Mucosa of stomach (tissue), 1 donor: ENCODE results near the gene PLXNA4.

ENCODE experiments used
- H3K27me3 ChIP-seq: one replicate; pipeline ENCODE4 v1.7.0; 2013; ENCODE audit warnings: mild to moderate bottlenecking, low read length; ENCODE audit not compliant: control insufficient read depth, insufficient read depth
- H3K36me3 ChIP-seq: one replicate; pipeline ENCODE4 v1.7.0; 2013; ENCODE audit warnings: low read length; ENCODE audit not compliant: control insufficient read depth, insufficient read depth
- H3K4me1 ChIP-seq: one replicate; pipeline ENCODE4 v1.7.0; 2013; ENCODE audit warnings: mild to moderate bottlenecking, low read length; ENCODE audit not compliant: control insufficient read depth, insufficient read depth
- H3K4me3 ChIP-seq: one replicate; pipeline ENCODE4 v1.7.0; 2013; ENCODE audit warnings: low read length
- H3K9ac ChIP-seq: one replicate; pipeline ENCODE4 v1.7.0; 2013; ENCODE audit warnings: mild to moderate bottlenecking, low read length, moderate library complexity
- H3K9me3 ChIP-seq: one replicate; pipeline ENCODE4 v1.7.0; 2013; ENCODE audit warnings: mild to moderate bottlenecking, low read length, moderate library complexity; ENCODE audit not compliant: control insufficient read depth
- donor health status: Pancreatic carcinoma.

Gene PLXNA4

DNA sequence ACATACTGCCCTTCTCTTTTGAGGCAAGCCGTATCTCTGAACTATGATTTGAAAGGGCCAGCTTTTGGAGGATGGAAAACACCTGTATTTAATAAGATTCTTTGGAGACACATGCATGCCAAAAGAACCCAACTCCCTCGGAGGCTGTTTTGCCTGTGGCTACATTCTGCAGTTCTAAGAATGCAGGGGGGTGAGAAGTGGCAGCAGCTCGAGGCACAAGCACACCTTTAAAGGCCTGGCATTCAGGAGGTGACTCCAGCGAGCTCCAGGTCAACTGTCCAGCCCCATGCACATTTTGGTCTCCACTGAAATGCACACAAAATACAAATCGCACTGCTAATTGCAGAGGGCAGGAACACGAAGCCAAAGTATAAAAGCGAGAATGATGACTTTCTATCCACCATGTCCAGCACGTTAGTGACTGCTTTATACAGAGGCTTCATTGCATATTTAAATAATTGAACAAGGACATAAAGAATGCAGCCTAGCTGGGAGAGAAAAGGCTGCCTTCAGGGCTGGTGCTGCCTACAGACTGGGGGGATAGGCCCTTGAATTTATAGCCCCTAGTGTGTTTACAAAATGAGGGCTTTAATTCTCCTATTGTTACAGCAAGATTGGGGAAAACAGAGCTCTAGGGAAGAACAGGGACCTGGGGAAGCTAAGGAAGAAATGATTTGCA is 359.3 kb downstream of the PLXNA4 start:
- Histone ChIP-seq H3K9ac (no peak overlapping the region), H3K36me3 (no peaks in the 10 kb centered on the region), H3K4me1 (no peaks in the 10 kb centered on the region), H3K4me3 (no peak overlapping the region), H3K9me3 (no peaks in the 10 kb centered on the region), H3K27me3 (no peaks in the 10 kb centered on the region)

DNA sequence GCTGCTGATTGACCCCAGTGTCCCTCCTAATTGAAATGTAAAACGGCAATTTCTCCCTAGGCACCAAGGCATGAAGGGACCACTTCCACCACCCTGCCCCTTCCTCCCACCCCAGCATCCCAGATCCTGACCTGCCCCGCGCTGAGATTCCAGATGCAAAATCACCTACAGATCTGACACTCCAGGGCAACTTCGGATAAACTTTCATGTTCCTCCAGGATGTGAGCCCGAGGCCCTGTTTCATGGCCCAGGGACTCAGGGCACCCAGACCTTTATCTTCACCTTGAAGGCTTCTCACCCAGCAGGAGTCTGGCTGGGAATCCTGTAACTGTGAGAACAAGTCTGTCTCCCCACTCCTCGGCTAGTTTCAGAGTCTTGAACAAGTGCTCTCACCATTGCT is 361.8 kb downstream of the PLXNA4 start:
- no peaks in the 10 kb centered on the region for H3K27me3 ChIP-seq
- H3K36me3 ChIP-seq, result no peaks in the 10 kb centered on the region
- H3K4me1 ChIP-seq, result no peaks in the 10 kb centered on the region
- H3K9me3 ChIP-seq, result no peaks in the 10 kb centered on the region
- no peak overlapping the region for H3K4me3 ChIP-seq
- no peak overlapping the region for H3K9ac ChIP-seq

- Histone ChIP-seq H3K27me3 (no peaks in the 10 kb centered on the region), H3K9ac (no peak overlapping the region), H3K9me3 (no peaks in the 10 kb centered on the region), H3K36me3 (no peaks in the 10 kb centered on the region), H3K4me1 (no peaks in the 10 kb centered on the region), H3K4me3 (no peak overlapping the region)
These were observed 362.7 kb downstream of the PLXNA4 start for GRCh38 chr7:132213583-132213982.

DNA sequence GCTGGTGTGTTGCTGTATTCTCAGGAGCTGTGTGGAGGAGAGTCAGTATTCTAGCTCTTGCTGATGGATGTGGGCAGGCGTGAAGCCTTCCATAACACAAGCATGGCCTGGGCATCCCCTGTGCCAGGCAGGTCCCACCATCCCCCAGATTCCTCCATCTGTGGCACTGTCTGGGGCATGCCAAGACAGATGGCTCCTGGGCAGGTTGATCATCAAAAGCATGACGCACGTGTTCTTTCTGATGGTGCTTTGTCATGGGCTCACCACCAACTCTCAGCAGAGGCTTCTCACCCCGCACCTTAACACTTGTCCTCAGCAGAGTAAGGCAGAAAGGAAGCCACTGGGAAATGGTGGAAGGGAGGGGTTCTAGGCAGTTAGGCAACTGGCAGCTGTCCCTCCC is 364.3 kb downstream of the PLXNA4 start:
- Histone ChIP-seq H3K9me3 (no peaks in the 10 kb centered on the region), H3K4me1 (no peaks in the 10 kb centered on the region), H3K27me3 (no peaks in the 10 kb centered on the region), H3K9ac (no peak overlapping the region), H3K4me3 (no peak overlapping the region), H3K36me3 (no peaks in the 10 kb centered on the region)

DNA sequence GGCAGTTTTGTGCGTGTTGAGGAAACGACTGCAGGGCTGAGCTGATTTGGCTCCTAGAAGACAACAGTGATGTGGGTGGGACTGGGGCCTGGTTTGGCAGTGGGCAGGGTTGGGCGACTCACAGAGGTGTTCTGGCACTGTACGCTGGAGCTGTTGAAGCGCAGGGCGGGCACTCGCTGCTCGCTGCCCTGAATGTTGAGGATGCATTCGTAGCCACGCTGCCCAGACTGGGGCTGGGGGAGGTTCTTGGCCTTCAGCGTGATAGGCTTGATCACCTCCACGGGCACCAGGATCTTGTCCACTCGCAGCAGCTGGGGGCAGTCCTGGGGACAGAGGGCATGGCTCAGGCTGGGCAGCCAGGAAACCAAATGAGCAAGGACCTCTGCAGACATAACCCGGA is 365.4 kb downstream of the PLXNA4 start:
- H3K4me1 ChIP-seq, result no peaks in the 10 kb centered on the region
- H3K27me3 ChIP-seq, result no peaks in the 10 kb centered on the region
- no peaks in the 10 kb centered on the region for H3K9me3 ChIP-seq
- no peak overlapping the region for H3K9ac ChIP-seq
- no peaks in the 10 kb centered on the region for H3K36me3 ChIP-seq
- no peak overlapping the region for H3K4me3 ChIP-seq

DNA sequence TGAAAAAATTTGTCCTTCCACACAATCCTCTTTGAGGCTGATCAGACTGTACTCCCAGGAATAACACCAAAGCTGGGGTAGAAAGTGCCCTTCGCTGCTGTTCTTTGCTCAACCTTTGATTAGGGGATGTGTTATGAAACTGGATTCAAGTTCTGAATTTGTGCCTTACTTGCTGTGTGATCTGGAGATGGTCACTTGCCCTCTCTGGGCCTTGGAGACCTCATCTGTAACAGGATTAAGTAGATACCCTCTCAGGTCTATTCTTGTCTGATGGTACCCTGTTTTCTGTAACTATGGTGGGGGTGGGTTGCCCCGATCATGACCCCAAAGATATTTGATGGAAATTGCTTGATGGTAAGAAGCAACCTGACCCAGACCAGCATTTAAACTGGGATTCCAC is 368.5 kb downstream of the PLXNA4 start:
- Histone ChIP-seq H3K4me3 (no peak overlapping the region), H3K27me3 (no peaks in the 10 kb centered on the region), H3K4me1 (no peaks in the 10 kb centered on the region), H3K9ac (no peak overlapping the region), H3K36me3 (no peaks in the 10 kb centered on the region), H3K9me3 (no peaks in the 10 kb centered on the region)

DNA sequence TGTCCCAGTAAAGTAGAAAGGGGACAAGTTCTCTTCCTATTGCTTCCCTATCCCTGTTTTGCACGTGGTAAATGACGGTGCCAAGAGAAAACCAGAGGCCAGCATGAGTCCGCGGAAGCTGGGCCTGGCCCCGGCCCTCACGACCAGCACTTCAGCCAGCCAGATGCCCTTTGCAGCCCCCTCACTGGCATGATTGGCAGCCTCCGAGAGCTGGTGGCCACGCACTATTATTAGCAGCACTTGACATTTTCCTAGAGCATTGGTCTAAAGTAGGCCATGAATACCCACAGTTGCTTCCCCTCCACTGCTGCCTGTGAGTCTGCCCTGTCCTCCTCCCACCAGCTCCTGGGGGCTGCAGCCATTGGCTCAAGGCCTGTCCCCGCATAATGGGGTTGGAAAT is 369.1 kb downstream of the PLXNA4 start:
- H3K4me3 ChIP-seq, result no peak overlapping the region
- H3K9me3 ChIP-seq, result no peaks in the 10 kb centered on the region
- no peaks in the 10 kb centered on the region for H3K27me3 ChIP-seq
- no peaks in the 10 kb centered on the region for H3K4me1 ChIP-seq
- H3K9ac ChIP-seq, result no peak overlapping the region
- H3K36me3 ChIP-seq, result no peaks in the 10 kb centered on the region

GRCh38 chr7:132206594-132206993 is 369.7 kb downstream of the PLXNA4 start:
- no peaks in the 10 kb centered on the region for H3K36me3 ChIP-seq

DNA sequence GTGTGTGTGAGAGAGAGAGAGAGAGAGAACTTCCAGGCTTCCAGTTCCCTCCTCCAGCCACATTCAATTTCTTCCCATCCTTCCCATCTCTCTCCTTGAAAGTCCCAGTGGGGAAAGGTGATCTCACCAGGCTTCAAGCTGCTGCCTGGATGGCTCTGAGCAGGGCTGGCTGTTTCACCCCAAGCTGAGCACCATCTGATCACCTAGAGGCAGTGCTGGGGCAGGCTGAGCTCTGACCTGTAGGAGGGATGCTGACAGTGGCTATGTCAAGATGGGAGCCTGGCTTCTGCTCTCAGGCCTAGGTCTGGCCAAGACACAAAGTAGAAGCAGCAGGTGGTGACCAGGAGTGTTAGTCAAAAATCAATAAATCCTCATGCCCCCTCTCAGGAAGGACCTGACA is 370.8 kb downstream of the PLXNA4 start:
- Histone ChIP-seq H3K4me1 (no peaks in the 10 kb centered on the region), H3K27me3 (no peaks in the 10 kb centered on the region), H3K4me3 (no peak overlapping the region), H3K36me3 (no peaks in the 10 kb centered on the region), H3K9ac (no peak overlapping the region), H3K9me3 (no peaks in the 10 kb centered on the region)

More at GRCh38 chr7:132206594-132206993, 369.7 kb downstream of the PLXNA4 start:
- no peak overlapping the region for H3K4me3 ChIP-seq
- H3K9me3 ChIP-seq, result no peaks in the 10 kb centered on the region
- no peaks in the 10 kb centered on the region for H3K4me1 ChIP-seq
- H3K27me3 ChIP-seq, result no peaks in the 10 kb centered on the region
- no peak overlapping the region for H3K9ac ChIP-seq

DNA sequence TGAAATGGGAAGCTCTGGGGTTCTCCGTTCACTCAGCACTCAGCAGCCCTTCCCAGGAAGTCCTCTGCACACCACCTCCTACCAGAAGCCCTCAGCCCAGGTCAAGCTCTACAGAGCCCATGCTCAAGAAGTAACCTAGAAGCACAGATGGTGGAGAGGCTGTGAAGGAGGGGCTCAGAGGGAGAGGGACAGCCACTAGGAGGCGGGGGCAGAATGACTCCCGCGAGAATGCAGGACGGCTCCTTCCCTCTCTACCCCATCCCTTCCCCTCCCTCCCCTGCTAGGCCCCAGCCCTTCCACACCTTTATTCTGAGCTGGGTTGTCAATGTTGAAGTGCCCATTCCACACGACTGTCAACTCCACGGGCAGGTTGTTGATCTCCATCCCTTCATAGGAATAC is 373.2 kb downstream of the PLXNA4 start:
- Histone ChIP-seq H3K9ac (no peak overlapping the region), H3K4me3 (no peak overlapping the region), H3K4me1 (no peaks in the 10 kb centered on the region), H3K27me3 (no peaks in the 10 kb centered on the region), H3K36me3 (no peaks in the 10 kb centered on the region), H3K9me3 (no peaks in the 10 kb centered on the region)

- Histone ChIP-seq H3K9me3 (no peaks in the 10 kb centered on the region), H3K36me3 (no peaks in the 10 kb centered on the region), H3K4me1 (no peaks in the 10 kb centered on the region), H3K9ac (no peak overlapping the region), H3K27me3 (no peaks in the 10 kb centered on the region), H3K4me3 (no peak overlapping the region)
These were observed 373.7 kb downstream of the PLXNA4 start for GRCh38 chr7:132202541-132202940.

- H3K9ac ChIP-seq, result no peak overlapping the region
- no peaks in the 10 kb centered on the region for H3K4me1 ChIP-seq
- no peaks in the 10 kb centered on the region for H3K27me3 ChIP-seq
- H3K4me3 ChIP-seq, result no peak overlapping the region
- H3K9me3 ChIP-seq, result no peaks in the 10 kb centered on the region
- no peaks in the 10 kb centered on the region for H3K36me3 ChIP-seq
These were observed 376.1 kb downstream of the PLXNA4 start for GRCh38 chr7:132200141-132200540.

GRCh38 chr7:132199626-132200025 is 376.6 kb downstream of the PLXNA4 start:
- Histone ChIP-seq H3K36me3 (no peaks in the 10 kb centered on the region), H3K9ac (no peak overlapping the region), H3K4me3 (no peak overlapping the region), H3K9me3 (no peaks in the 10 kb centered on the region), H3K4me1 (no peaks in the 10 kb centered on the region), H3K27me3 (no peaks in the 10 kb centered on the region)
